22Rv1 (cell line): Measurements from ENCODE around the gene KRT77.

ENCODE experiments used
- CTCF ChIP-seq: fragments of 450-650 bp; IDR thresholded peaks from 2 replicates; pipeline ENCODE4 v1.5.1; 2017; ENCODE audit warnings: mild to moderate bottlenecking
- ZFX ChIP-seq: fragments of 450-650 bp; IDR thresholded peaks from 2 replicates; pipeline ENCODE4 v1.6.1; 2017; ENCODE audit warnings: antibody characterized with exemption, borderline replicate concordance

- TF ChIP-seq CTCF (no peak), ZFX (no peak)
Measured at GRCh38 chr12:52716061-52716460, 12.7 kb upstream of the KRT77 start.
